Right lung (tissue), 5 donors: ENCODE results near the gene TCF4. TPM values are rescaled to one million over a fixed set of nuclear protein-coding genes. Genes with fewer than 3 reads are reported as not detected.
A peak's percentile ranks its signal among the peaks of the same experiment; 100 is the strongest.

Source experiments
- DNase-seq, 2 donors: peaks; one replicate each; pipeline ENCODE4 v3.0.0-alpha.2; 2013
- polyA plus RNA-seq, 5 donors: library from polyadenylated mRNA; unstranded; fragments of 120-200 nt; gene quantifications; one replicate each; pipeline versions ENCODE4 v1.2.1 to v1.2.3, GENCODE V29; 2013; ENCODE audit warnings: inconsistent platforms in 1 of 5, low replicate concordance in 1 of 5; ENCODE audit not compliant: insufficient read length in 5 of 5, insufficient read depth in 1 of 5

Gene TCF4
- polyA plus RNA-seq, 5 donors = 69.0 to 163 (median 139) TPM

GRCh38 chr18:55326134-55326533, 261.9 kb downstream of the TCF4 start:
- no peak for DNase-seq

- DNase-seq = no peak
These were observed 263.8 kb downstream of the TCF4 start for GRCh38 chr18:55324166-55324565.

- peak in 1 of 2 donors; percentile 32 for DNase-seq
These were observed 264.7 kb downstream of the TCF4 start for GRCh38 chr18:55323051-55323994.

GRCh38 chr18:55322178-55322735, 265.7 kb downstream of the TCF4 start:
- peak; percentile 91 to 94 for DNase-seq

GRCh38 chr18:55321265-55322177, 266.5 kb downstream of the TCF4 start:
- peak; percentile 93 for DNase-seq

- DNase-seq = peak in 1 of 2 donors; percentile 42
These were observed 267.3 kb downstream of the TCF4 start for GRCh38 chr18:55320424-55321264.

GRCh38 chr18:55319459-55320193, 268.4 kb downstream of the TCF4 start:
- no peak for DNase-seq

- DNase-seq = peak in 1 of 2 donors; percentile 53
These were observed 269.0 kb downstream of the TCF4 start for GRCh38 chr18:55318951-55319441.

GRCh38 chr18:55317864-55318263, 270.1 kb downstream of the TCF4 start:
- DNase-seq = peak in 1 of 2 donors; percentile 25

GRCh38 chr18:55317324-55317723, 270.7 kb downstream of the TCF4 start:
- DNase-seq = no peak

- DNase-seq = no peak
These were observed 271.4 kb downstream of the TCF4 start for GRCh38 chr18:55316486-55317184.

- no peak for DNase-seq
These were observed 273.3 kb downstream of the TCF4 start for GRCh38 chr18:55314615-55315237.

GRCh38 chr18:55314031-55314430, 274.0 kb downstream of the TCF4 start:
- DNase-seq = no peak

- DNase-seq = no peak
These were observed 277.1 kb downstream of the TCF4 start for GRCh38 chr18:55310863-55311262.

- DNase-seq = no peak
These were observed 277.8 kb downstream of the TCF4 start for GRCh38 chr18:55310044-55310676.

- DNase-seq = no peak
These were observed 278.7 kb downstream of the TCF4 start for GRCh38 chr18:55309249-55309648.

GRCh38 chr18:55307505-55307904, 280.5 kb downstream of the TCF4 start:
- no peak for DNase-seq

GRCh38 chr18:55306359-55307024, 281.5 kb downstream of the TCF4 start:
- DNase-seq = no peak
